Prostate gland (tissue), 2 donors: ENCODE results near the gene SLC35F3. TPM values are rescaled to one million over a fixed set of nuclear protein-coding genes. Genes with fewer than 3 reads are reported as not detected.

Experiments
- DNase-seq: peaks from one replicate; pipeline ENCODE4 v3.0.0-alpha.2; 2019; ENCODE audit warnings: low spot score
- H3K27ac ChIP-seq, 2 donors: fragments of 200-600 bp; sonication (generic); 2 replicates each; pipeline ENCODE4 v1.5.1; 2017 to 2019
- H3K27me3 ChIP-seq: fragments of 200-600 bp; sonication (generic); replicated peaks from 2 replicates; pipeline ENCODE4 v1.5.1; 2019; ENCODE audit not compliant: insufficient read depth
- H3K36me3 ChIP-seq, 2 donors: fragments of 200-600 bp; sonication (generic); 1 replicate in 1 of 2; 2 replicates in 1 of 2; pipeline versions ENCODE4 v1.5.1 to v1.8.1; 2017 to 2019
- H3K4me1 ChIP-seq: fragments of 200-600 bp; sonication (generic); replicated peaks from 2 replicates; pipeline ENCODE4 v1.5.1; 2019
- H3K4me3 ChIP-seq, 2 donors: fragments of 200-600 bp; sonication (generic); 2 replicates each; pipeline ENCODE4 v1.5.1; 2017 to 2019
- H3K9me3 ChIP-seq: fragments of 200-600 bp; sonication (generic); 2 replicates; pipeline ENCODE4 v1.5.1; 2017
- CTCF ChIP-seq, 4 experiments: fragments of 200-600 bp in 2 of 4; fragments of 450-650 bp in 2 of 4; sonication (generic) in 2 of 4; IDR thresholded peaks; 1 replicate in 3 of 4; 2 replicates in 1 of 4; pipeline ENCODE4 v1.5.1; 2016 to 2019; ENCODE audit warnings: antibody characterized with exemption in 4 of 4, mild to moderate bottlenecking in 2 of 4, moderate library complexity in 2 of 4
- POLR2A ChIP-seq: fragments of 450-650 bp; IDR thresholded peaks from one replicate; pipeline ENCODE4 v1.6.1; 2016; ENCODE audit warnings: antibody characterized with exemption, mild to moderate bottlenecking
- POLR2AphosphoS5 ChIP-seq: sonication (generic); formaldehyde crosslinking; IDR thresholded peaks from one replicate; pipeline ENCODE4 v1.6.1; 2017; ENCODE audit warnings: antibody characterized with exemption
- WGBS: methylation state at CpG from one replicate; pipeline ENCODE4 v1.1.5; 2018; 5-methylcytosine and 5-hydroxymethylcytosine counted together
- intact Hi-C: fragments of 100-400 bp; cut with DNase I; formaldehyde crosslinking; loops from one replicate; pipeline ENCODE4 v1.14.2; 2022
- total RNA-seq, 2 donors: library from RNA; depleted of rRNA; stranded (reverse); fragments of >200 nt; gene quantifications; one replicate each; pipeline ENCODE4 v1.1.0, GENCODE V29; 2016

The SLC35F3 gene
- total RNA-seq, 2 donors from 2014 or later = 0.34 to 0.64 TPM

- no peak for TF ChIP-seq POLR2A
- TF ChIP-seq CTCF (IDR thresholded peaks at IDR 0.05) = no peak
- TF ChIP-seq POLR2AphosphoS5 = no peak
- intact Hi-C loops = no loop called here
- Histone ChIP-seq H3K27me3 (no peaks in the 10 kb centered on the region), H3K9me3 (no peaks in the 10 kb centered on the region), H3K4me3 (no peak overlapping the region), H3K4me1 (no peaks in the 10 kb centered on the region), H3K36me3 (no peaks in the 10 kb centered on the region), H3K27ac (no peak overlapping the region)
- WGBS = 74% methylated on average over 6 of the region's 6 CpGs
- no peak for DNase-seq
These were observed 398.0 kb downstream of the SLC35F3 start for GRCh38 chr1:234302354-234302962.

DNA sequence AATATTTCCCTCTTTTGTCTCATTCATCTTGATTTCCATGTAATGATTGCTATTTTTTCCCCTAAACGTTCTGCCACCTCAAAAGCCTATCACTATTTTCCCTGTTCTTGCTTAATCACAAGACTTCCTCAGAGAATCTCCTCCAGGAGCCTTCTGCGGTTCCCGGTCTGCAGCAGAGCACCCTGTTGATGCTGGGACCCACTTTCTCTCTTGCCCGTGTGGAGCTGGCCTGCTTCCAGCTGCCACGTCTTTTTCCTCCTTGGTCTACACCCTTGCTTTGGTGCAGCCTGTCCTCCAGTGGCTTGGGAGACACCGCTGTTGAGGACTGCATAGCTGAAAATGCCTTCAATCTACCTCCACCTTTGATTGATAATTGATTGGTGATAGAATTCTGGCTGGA is 398.8 kb downstream of the SLC35F3 start:
- DNase-seq = no peak
- 39% methylated on average over 6 of the region's 6 CpGs for WGBS
- no peaks in the 10 kb centered on the region for H3K9me3 ChIP-seq
- intact Hi-C loops = no loop called here
- H3K36me3 ChIP-seq = no peaks in the 10 kb centered on the region
- no peaks in the 10 kb centered on the region for H3K4me1 ChIP-seq
- TF ChIP-seq POLR2AphosphoS5 (no peak), POLR2A (no peak)
- no peaks in the 10 kb centered on the region for H3K27me3 ChIP-seq
- H3K27ac ChIP-seq = no peak overlapping the region
- H3K4me3 ChIP-seq = no peak overlapping the region

- 93% methylated on average over 6 of the region's 6 CpGs for WGBS
- H3K4me3 ChIP-seq = no peak overlapping the region
- H3K9me3 ChIP-seq = no peaks in the 10 kb centered on the region
- no peak for TF ChIP-seq POLR2A
- no peak for TF ChIP-seq POLR2AphosphoS5
- no peak for TF ChIP-seq CTCF (IDR thresholded peaks at IDR 0.05)
- no peaks in the 10 kb centered on the region for H3K27me3 ChIP-seq
- no peak for DNase-seq
- intact Hi-C loops = no loop called here
- H3K27ac ChIP-seq = no peak overlapping the region
- no peaks in the 10 kb centered on the region for H3K36me3 ChIP-seq
- H3K4me1 ChIP-seq = no peaks in the 10 kb centered on the region
These were observed 403.2 kb downstream of the SLC35F3 start for GRCh38 chr1:234307726-234308125.

GRCh38 chr1:234309243-234309597 is 404.7 kb downstream of the SLC35F3 start:
- H3K36me3 ChIP-seq = no peaks in the 10 kb centered on the region
- no peaks in the 10 kb centered on the region for H3K4me1 ChIP-seq
- TF ChIP-seq CTCF (IDR thresholded peaks at IDR 0.05) (no peak), POLR2AphosphoS5 (no peak), POLR2A (no peak)
- H3K27ac ChIP-seq = no peak overlapping the region
- no peak overlapping the region for H3K4me3 ChIP-seq
- H3K9me3 ChIP-seq = no peaks in the 10 kb centered on the region
- H3K27me3 ChIP-seq = no peaks in the 10 kb centered on the region
- no peak for DNase-seq
- intact Hi-C loops = no loop called here
- WGBS = 54% methylated on average over 4 of the region's 4 CpGs

DNA sequence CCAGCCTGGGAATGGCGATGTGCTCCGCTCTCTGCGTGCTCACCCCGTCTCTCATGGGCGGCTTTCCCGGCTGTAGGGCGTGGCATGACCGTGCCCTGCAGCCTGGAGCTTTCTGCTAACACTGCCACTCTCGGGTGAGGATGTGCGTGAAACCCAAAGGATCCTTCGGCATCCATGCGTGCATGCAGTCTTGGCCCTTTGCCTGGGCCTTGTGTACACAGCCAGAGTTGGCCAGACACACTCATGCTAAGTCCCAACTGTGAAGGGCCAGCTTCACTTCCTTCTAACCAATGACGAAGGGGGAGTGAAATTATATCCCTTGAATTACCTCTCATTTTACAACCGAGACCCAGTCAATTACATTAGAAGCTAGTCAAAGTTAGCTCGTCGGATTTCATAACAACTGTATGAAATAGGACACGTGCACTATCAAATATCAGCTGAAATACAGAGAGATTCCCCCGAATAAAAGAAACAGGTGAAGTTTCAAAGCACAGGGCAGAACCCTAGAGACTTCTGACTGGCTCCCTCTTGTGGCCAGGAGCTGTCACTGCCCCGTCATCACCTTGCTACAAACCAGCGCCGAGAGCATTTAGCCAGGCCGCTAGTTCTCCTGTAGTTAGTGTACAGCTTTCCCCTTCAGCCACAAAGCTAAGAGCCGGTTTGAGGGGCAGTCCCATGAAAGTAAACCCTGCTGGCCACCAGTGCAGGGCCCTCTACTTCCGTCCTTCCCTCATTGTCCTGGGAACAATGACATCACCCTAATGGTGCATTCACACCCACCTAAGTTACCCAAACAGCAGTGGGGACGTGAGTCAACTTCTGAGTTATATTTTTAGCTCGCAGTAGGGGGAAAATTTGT is 405.4 kb downstream of the SLC35F3 start:
- DNase-seq = peak; percentile 71
- Histone ChIP-seq H3K4me3 (no peak overlapping the region), H3K9me3 (no peaks in the 10 kb centered on the region), H3K36me3 (no peaks in the 10 kb centered on the region), H3K4me1 (no peaks in the 10 kb centered on the region), H3K27me3 (no peaks in the 10 kb centered on the region), H3K27ac (no peak overlapping the region)
- intact Hi-C loops = loop anchor here (10.0 kb wide), 1 partner anchor 195 kb away; no protein-coding TSS in a partner anchor
- 22% methylated on average over 26 of the region's 26 CpGs for WGBS
- TF ChIP-seq POLR2A (no peak), POLR2AphosphoS5 (peak; percentile 6), CTCF (IDR thresholded peaks at IDR 0.05) (peak; percentile 53 to 78 (median 74))
